Tibial artery (tissue), 4 donors: ENCODE measurements around the gene TP53.

Experiments
- DNase-seq, 2 donors: peaks; one replicate each; pipeline ENCODE4 v3.0.0-alpha.2; 2019
- H3K27ac ChIP-seq, 2 donors: fragments of 200-600 bp; sonication (generic) in 1 of 2; 1 replicate in 1 of 2; 2 replicates in 1 of 2; pipeline ENCODE4 v1.5.1; 2018 to 2019; ENCODE audit warnings: mild to moderate bottlenecking in 1 of 2
- H3K27me3 ChIP-seq, 2 donors: fragments of 200-600 bp; sonication (generic) in 1 of 2; one replicate each; pipeline versions ENCODE4 v1.5.1 to v1.6.0; 2016 to 2019
- H3K36me3 ChIP-seq, 3 donors: fragments of 200-600 bp; sonication (generic) in 2 of 3; one replicate each; pipeline ENCODE4 v1.5.1; 2016 to 2019; ENCODE audit warnings: mild to moderate bottlenecking in 2 of 3
- H3K4me1 ChIP-seq, 4 donors: fragments of 200-600 bp; sonication (generic) in 2 of 4; 1 replicate in 3 of 4; 2 replicates in 1 of 4; pipeline ENCODE4 v1.5.1; 2016 to 2019
- H3K4me3 ChIP-seq, 2 donors: fragments of 200-600 bp; sonication (generic) in 1 of 2; 1 replicate in 1 of 2; 2 replicates in 1 of 2; pipeline ENCODE4 v1.5.1; 2018 to 2019; ENCODE audit warnings: mild to moderate bottlenecking in 2 of 2
- H3K9me3 ChIP-seq, 3 donors: fragments of 200-600 bp; sonication (generic) in 1 of 3; one replicate each; pipeline ENCODE4 v1.5.1; 2016 to 2019
- intact Hi-C: fragments of 100-400 bp; cut with DNase I; formaldehyde crosslinking; loops from one replicate; pipeline ENCODE4 v1.15.0; 2023; ENCODE audit warnings: low total_unique reads
- TF ChIP-seq, protein P1 (sequence below), 2 experiments: fragments of 200-600 bp in 1 of 2; fragments of 450-650 bp in 1 of 2; IDR thresholded peaks; one replicate each; pipeline ENCODE4 v1.5.1; 2017 to 2019; ENCODE audit warnings: antibody characterized with exemption in 2 of 2, mild to moderate bottlenecking in 1 of 2, moderate library complexity in 1 of 2

Gene TP53

DNA sequence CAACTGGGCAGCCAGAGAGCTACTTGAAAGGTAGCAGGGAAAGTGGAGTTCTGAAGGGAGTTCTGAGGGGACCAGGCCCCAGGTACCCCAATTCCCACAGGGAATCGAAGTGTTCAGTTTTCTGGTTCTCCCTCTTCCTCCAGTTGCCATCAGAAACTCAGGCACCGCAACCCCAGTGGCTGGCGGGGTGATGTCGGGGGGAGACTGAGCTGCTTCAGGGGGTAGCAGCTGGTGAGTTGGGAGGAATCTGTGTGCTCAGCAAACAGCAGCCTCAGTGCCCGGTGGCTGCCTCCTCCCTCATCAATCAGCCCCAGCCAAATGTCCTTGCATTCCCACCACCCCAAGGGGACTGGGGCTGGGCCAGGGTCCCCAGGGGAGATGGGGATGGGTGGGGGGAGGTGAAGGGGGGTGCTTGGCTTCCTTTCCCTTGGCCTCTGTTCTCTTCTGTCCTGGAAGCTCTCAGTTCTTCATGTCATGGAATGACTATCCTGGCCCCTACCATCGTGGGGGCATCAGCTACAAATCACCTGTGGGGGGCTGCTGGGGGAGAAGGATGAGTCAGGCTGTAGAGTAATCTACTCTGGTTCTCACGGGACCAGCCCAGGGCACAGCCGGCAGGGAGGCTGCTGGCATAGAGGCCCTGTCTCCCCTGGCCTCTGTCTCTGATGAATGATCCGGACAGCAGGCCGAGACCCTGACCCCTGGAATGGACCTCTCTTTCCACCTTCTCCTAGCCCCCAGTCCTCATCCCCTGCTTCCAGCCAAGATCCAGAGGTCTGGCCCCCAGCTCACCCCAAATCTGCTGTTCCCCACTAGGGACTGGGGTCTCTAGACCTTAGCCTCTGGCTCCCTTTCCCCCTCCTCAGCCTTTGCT, 27.7 kb upstream of the TP53 start:
- Histone ChIP-seq H3K27me3 (peaks cover 0 to 66% of the 10 kb centered on the region in 2 donors), H3K36me3 (no peaks in the 10 kb centered on the region), H3K4me3 (no peak overlapping the region), H3K9me3 (no peaks in the 10 kb centered on the region), H3K4me1 (peaks cover 0 to 24% (median 15%) of the 10 kb centered on the region in 4 donors), H3K27ac (no peak overlapping the region)
- TF ChIP-seq, protein P1, sequence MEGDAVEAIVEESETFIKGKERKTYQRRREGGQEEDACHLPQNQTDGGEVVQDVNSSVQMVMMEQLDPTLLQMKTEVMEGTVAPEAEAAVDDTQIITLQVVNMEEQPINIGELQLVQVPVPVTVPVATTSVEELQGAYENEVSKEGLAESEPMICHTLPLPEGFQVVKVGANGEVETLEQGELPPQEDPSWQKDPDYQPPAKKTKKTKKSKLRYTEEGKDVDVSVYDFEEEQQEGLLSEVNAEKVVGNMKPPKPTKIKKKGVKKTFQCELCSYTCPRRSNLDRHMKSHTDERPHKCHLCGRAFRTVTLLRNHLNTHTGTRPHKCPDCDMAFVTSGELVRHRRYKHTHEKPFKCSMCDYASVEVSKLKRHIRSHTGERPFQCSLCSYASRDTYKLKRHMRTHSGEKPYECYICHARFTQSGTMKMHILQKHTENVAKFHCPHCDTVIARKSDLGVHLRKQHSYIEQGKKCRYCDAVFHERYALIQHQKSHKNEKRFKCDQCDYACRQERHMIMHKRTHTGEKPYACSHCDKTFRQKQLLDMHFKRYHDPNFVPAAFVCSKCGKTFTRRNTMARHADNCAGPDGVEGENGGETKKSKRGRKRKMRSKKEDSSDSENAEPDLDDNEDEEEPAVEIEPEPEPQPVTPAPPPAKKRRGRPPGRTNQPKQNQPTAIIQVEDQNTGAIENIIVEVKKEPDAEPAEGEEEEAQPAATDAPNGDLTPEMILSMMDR (IDR thresholded peaks at IDR 0.05): no peak
- intact Hi-C loops: no loop called here
- no peak for DNase-seq

DNA sequence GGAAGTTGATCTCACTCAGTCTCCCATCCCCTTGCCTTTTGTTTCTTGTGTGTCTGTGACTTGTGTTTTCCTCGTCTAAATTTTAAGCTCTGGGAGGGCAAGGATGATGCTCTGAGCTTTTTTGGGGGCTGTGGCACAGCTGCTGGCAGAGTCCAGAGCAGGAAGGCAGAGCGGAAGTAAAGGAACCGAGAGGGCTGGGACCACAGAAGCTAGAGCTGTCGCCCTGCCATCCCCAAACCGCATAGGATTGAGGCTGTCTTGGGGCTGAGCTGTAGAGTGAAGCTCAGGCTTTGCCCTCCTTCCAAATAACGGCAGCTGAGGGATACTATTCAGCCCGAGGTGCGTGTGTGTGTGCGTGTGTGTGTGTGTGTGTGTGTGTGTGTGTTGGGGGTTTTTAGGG, 26.5 kb upstream of the TP53 start:
- Histone ChIP-seq H3K36me3 (no peaks in the 10 kb centered on the region), H3K9me3 (no peaks in the 10 kb centered on the region), H3K27ac (no peak overlapping the region), H3K27me3 (peaks cover 0 to 70% of the 10 kb centered on the region in 2 donors), H3K4me3 (no peak overlapping the region), H3K4me1 (peaks cover 0 to 24% (median 15%) of the 10 kb centered on the region in 4 donors)
- TF ChIP-seq, protein P1 (IDR thresholded peaks at IDR 0.05): no peak
- intact Hi-C loops: no loop called here
- DNase-seq: no peak

DNA sequence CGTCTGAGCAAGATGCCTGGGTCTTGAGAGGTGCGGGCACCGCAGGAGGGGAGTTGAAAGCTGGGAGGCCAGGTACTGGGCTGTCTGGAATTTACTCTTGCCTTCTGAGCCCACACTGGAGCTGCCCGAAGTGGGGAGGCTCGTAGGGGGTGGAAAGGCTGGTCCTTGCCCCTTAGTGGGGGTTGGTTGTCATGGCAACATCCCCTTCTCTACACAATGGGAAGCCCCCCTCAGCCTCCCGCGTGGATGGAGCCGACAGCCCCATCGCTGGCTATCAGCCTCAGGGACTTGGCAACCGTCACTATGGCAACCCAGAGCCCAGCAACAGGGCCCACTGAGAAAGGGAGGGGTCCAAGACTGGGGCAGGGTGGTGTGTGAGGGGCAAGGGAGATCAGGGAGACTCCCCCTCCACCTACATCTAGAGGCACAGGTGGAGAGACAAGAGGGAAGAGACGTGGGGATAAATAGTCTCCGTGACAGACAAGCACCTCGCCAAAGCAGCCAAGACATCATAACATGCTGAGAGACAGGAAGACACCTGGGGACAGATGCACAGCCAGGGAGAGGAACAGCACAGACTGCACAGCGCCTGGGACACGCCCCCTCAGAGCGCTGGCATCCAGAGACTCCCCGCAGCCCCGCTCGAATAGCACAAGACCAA, 25.0 kb upstream of the TP53 start:
- H3K27ac ChIP-seq: no peak overlapping the region
- H3K27me3 ChIP-seq: peaks cover 0 to 86% of the 10 kb centered on the region in 2 donors
- H3K9me3 ChIP-seq: no peaks in the 10 kb centered on the region
- no peaks in the 10 kb centered on the region for H3K36me3 ChIP-seq
- H3K4me3 ChIP-seq: no peak overlapping the region
- intact Hi-C loops: no loop called here
- DNase-seq: no peak
- H3K4me1 ChIP-seq: peaks cover 0 to 13% (median 9%) of the 10 kb centered on the region in 4 donors
- TF ChIP-seq, protein P1 (IDR thresholded peaks at IDR 0.05): no peak

DNA sequence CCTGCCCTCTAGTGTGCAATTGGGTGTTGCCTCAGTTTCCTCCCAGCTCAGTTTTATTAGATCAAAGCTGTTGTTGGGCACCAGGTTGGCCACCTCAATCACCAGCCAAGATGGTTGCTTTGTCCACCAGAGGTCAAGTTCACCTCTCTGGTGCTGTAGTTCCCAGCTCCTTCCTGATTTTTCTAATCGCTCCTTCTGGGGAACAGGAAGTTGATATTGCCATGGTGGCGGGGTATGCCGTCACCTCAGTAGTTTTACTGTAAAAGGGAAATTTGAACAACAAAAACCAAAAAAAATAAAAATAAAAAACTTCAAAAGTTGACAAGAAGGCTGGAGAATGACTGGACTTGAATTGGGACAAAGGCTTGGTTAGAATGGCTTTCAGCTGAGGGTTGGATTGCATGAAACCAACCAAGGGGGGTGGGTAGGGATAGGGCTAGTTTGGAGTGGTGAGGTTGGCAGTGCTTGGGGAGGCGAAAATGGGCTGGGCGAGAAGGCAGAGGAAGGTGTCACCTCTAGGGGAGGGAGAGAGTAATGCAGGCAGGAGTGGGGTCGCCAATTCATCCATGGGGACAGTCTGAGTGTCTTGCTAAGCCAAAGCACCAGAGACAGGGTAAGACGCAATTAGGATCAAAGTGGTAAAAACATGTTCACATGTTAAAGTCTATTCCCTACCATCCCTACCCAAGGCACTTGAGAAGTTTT, 23.9 kb upstream of the TP53 start:
- H3K9me3 ChIP-seq: no peaks in the 10 kb centered on the region
- H3K36me3 ChIP-seq: no peaks in the 10 kb centered on the region
- DNase-seq: no peak
- intact Hi-C loops: no loop called here
- H3K4me3 ChIP-seq: no peak overlapping the region
- H3K4me1 ChIP-seq: peaks cover 0 to 2% (median under 1%) of the 10 kb centered on the region in 4 donors
- TF ChIP-seq, protein P1 (IDR thresholded peaks at IDR 0.05): no peak
- peaks cover 0 to 96% of the 10 kb centered on the region in 2 donors for H3K27me3 ChIP-seq
- H3K27ac ChIP-seq: no peak overlapping the region

DNA sequence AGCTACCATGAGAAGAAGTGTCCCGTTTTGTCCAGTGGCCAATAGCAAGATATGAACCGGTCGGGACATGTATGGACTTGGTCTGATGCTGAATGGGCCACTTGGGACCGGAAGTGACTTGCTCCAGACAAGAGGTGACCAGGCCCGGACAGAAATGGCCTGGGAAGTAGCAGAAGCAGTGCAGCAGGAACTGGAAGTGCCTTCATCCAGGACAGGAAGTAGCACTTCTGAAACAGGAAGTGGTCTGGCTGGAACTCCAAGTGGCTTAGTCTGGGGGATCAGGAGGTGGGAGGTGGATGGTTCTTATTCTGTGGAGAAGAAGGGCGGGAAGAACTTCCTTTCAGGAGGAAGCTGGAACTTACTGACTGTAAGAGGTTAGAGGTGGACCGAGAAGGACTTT, 23.0 kb upstream of the TP53 start:
- intact Hi-C loops: no loop called here

More for the DNA sequence above, 23.0 kb upstream of the TP53 start:
- Histone ChIP-seq H3K4me3 (no peak overlapping the region), H3K27me3 (peaks cover 0 to 99% of the 10 kb centered on the region in 2 donors), H3K4me1 (peaks cover 0 to 3% (median 2%) of the 10 kb centered on the region in 4 donors), H3K9me3 (no peaks in the 10 kb centered on the region), H3K27ac (no peak overlapping the region), H3K36me3 (no peaks in the 10 kb centered on the region)
- no peak for DNase-seq
- TF ChIP-seq, protein P1 (IDR thresholded peaks at IDR 0.05): no peak
